ENCODE results near the gene CHMP2B. TPM values are rescaled to one million over a fixed set of nuclear protein-coding genes. Genes with fewer than 3 reads are reported as not detected.

Gene CHMP2B
- total and polyA plus RNA-seq, 2 of the 4 experiments (the other 2 are of a cell fraction): 6.8 to 14.0 TPM

DNA sequence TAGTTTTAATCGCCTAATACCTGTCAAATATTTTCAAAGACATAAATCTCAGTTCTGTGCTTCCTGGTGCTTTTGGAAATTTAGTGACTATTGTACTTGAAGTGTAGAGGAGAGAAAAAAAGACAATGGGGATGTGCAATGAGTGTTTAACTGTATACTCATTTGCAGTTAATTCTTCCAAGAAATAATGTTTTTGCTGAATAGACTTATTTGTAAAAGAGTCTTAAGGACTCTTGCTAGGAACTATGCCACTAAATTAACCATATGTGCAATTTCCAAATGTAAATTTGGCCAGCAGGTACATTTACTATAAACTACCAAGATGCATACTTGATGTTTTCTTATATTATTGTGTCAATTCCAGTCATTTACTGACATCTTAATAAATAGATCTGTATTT lies 2.0 kb downstream of the CHMP2B start:
- Histone ChIP-seq H2AFZ (replicated peaks; ENCODE audit: low read length, poor library complexity) (no peak overlapping the region), H2AK5ac (ENCODE audit: low read depth, low read length) (no peak overlapping the region), H3K4me1 (ENCODE audit: control insufficient read depth, insufficient read depth, low read length) (no peaks in the 10 kb centered on the region), H3K18ac (ENCODE audit: low read depth, low read length) (no peak overlapping the region), H3K23ac (ENCODE audit: low read depth, low read length) (no peak overlapping the region), H2BK5ac (ENCODE audit: low read depth, low read length, poor library complexity, severe bottlenecking) (no peak overlapping the region), H3K79me1 (ENCODE audit: low read depth in 1 of 2, low read length in 2 of 2) (peaks cover 24 to 30% of the 10 kb centered on the region in 2 experiments), H2BK20ac (ENCODE audit: low read depth, low read length) (no peak overlapping the region), H3K9me3 (ENCODE audit: control insufficient read depth, insufficient read depth, low read length) (no peaks in the 10 kb centered on the region), H2BK15ac (ENCODE audit: low read depth, low read length) (no peak overlapping the region), H3K36me3 (ENCODE audit: control insufficient read depth, insufficient read depth, low read length) (no peaks in the 10 kb centered on the region), H3K9me1 (ENCODE audit: insufficient read depth, low read length) (0 out of 2 replicates have a peak, but pooled peaks cover 3% of the 10 kb centered on the region), H3K56ac (ENCODE audit: extremely low read depth, insufficient read depth, low read length) (no peak overlapping the region), H3K14ac (replicated peaks; ENCODE audit: low read depth, low read length) (no peak overlapping the region), H4K5ac (ENCODE audit: low read depth, low read length) (no peak overlapping the region), H3K27ac (ENCODE audit: insufficient read depth, low read length) (no peak overlapping the region), H3K27me3 (ENCODE audit: control insufficient read depth, insufficient read depth, low read length) (no peaks in the 10 kb centered on the region), H4K8ac (ENCODE audit: low read depth in 2 of 2, low read length in 2 of 2) (no peak overlapping the region), H2AK9ac (replicated peaks; ENCODE audit: low read depth, low read length, poor library complexity) (no peak overlapping the region), H2BK120ac (ENCODE audit: low read depth, low read length) (no peak overlapping the region), H3K4me2 (ENCODE audit: low read depth, low read length) (no peak overlapping the region), H4K20me1 (ENCODE audit: insufficient read depth, low read length) (peaks cover 10% of the 10 kb centered on the region; the same call in 1 of the 2 replicates), H3K4ac (ENCODE audit: low read depth, low read length) (no peak overlapping the region), H3K9ac (ENCODE audit: low read depth, low read length) (no peak overlapping the region), H3K4me3 (ENCODE audit: insufficient read depth, low read depth, low read length) (no peak overlapping the region), H4K91ac (ENCODE audit: insufficient read depth, low read depth, low read length) (no peak overlapping the region)
- no TSS peak for BruUV-seq (replicated peaks)
- ChIA-PET POLR2A (ENCODE audit: unreplicated experiment) (no interaction called here), CTCF (no interaction called here)
- TF ChIP-seq NFE2L2 (IDR thresholded peaks at IDR 0.05; ENCODE audit: low read depth, low read length) (no peak), FOS (IDR thresholded peaks at IDR 0.05; ENCODE audit: low read depth, low read length) (no peak), MAFK (IDR thresholded peaks at IDR 0.05; ENCODE audit: low read depth, low read length) (peak; percentile 74)
- TF ChIP-seq, protein P1, sequence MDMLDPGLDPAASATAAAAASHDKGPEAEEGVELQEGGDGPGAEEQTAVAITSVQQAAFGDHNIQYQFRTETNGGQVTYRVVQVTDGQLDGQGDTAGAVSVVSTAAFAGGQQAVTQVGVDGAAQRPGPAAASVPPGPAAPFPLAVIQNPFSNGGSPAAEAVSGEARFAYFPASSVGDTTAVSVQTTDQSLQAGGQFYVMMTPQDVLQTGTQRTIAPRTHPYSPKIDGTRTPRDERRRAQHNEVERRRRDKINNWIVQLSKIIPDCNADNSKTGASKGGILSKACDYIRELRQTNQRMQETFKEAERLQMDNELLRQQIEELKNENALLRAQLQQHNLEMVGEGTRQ (IDR thresholded peaks at IDR 0.05; ENCODE audit: low read depth, low read length): no peak
- dilution Hi-C loops (cut with HindIII; ENCODE audit: low sequenced_read_pairs, unreplicated experiment) (no loop called here), in situ Hi-C loops (cut with MboI; ENCODE audit: low sequenced_read_pairs) (no loop called here), intact Hi-C loops (cut with micrococcal nuclease) (no loop called here)
- DNase-seq (no peak), ATAC-seq (ENCODE audit: low read depth) (no peak)
- no CpG with 5 or more reads among the region's 1 CpG for WGBS, 2 experiments (ENCODE audit: extremely low coverage in 2 of 2, insufficient read length in 1 of 2)
